Measurements from ENCODE around the gene ACTN1.

Gene ACTN1

DNA sequence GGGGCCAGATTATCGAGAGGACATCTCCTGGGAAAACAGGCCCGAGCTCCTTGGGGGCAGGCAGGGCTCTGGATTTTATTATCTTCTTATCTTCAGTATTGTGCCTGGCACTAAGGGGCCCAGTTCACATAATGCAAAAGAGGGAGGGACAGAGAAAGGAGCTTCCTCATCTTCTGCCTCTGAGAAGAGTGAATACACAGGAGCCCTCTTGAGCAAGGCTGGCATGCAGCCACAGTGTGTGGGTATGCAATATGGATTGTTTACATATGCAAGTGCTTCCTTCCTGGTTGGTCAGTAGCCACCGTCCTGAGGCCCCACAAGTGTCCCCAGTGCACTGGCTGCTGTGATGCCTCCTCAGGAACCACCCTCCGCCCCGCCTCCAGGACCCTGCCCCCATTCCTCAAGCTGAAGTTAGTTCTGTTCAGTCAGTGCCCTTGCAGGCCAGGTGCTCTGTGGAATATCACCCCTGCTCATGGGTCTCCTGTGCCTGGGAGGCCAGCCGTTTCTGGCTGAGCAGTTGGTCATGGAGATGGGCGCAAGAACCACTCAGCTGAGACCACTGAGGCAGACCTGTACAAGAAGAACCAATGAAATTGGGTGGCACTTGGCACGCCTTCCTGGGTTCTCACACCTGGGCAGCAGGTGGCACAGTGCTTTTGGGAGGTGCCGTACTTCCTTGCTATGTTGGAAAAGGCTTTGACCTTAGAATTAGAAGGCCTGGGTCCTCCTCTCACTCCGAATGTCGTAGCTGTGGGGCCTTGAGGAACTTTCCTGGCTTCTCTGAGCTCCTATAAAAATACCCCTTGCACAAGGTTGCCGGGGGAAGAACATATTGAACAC is 35.1 kb upstream of the ACTN1 start:
- peak; percentile 77 for DNase-seq
- H3K4me1 ChIP-seq = peaks cover 13% of the 10 kb centered on the region
- TF ChIP-seq, protein P1, sequence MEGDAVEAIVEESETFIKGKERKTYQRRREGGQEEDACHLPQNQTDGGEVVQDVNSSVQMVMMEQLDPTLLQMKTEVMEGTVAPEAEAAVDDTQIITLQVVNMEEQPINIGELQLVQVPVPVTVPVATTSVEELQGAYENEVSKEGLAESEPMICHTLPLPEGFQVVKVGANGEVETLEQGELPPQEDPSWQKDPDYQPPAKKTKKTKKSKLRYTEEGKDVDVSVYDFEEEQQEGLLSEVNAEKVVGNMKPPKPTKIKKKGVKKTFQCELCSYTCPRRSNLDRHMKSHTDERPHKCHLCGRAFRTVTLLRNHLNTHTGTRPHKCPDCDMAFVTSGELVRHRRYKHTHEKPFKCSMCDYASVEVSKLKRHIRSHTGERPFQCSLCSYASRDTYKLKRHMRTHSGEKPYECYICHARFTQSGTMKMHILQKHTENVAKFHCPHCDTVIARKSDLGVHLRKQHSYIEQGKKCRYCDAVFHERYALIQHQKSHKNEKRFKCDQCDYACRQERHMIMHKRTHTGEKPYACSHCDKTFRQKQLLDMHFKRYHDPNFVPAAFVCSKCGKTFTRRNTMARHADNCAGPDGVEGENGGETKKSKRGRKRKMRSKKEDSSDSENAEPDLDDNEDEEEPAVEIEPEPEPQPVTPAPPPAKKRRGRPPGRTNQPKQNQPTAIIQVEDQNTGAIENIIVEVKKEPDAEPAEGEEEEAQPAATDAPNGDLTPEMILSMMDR (IDR thresholded peaks at IDR 0.05; ENCODE audit: low read depth, low read length) = no peak

DNA sequence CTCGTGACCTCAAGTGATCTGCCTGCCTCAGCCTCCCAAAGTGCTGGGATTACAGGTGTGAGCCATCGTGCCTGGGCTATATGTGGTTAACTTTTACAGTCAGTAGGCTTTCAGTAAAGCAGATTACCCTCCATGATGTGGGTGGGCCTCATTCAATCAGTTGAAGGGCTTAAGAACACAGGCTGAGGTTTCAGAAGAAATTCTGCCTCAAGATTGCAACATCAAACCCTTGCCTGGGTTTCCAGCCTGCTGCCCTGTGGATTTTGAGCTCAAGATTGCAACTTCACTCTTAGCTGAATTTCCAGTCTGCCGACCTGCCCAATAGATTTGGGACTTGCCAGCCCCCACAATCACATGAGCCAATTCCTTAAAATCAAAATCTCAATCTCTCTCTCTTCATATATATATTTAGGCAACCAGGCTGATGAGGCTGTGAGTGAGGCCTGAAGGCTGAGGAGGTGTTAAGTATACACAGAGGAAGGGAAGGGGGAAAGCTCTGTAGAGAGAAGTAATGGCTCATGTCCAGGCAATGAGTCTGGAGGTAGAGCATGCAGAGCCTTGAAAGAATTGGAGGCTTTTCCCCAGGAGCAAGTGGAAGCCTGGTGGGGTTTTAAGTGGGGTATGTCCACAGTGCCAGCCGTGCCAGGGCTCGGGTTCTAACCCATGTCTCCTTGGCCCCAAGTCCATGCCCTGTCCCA is 33.3 kb upstream of the ACTN1 start:
- TF ChIP-seq, protein P1 (IDR thresholded peaks at IDR 0.05; ENCODE audit: low read depth, low read length) = no peak
- DNase-seq = no peak
- Histone ChIP-seq H3K36me3 (no peaks in the 10 kb centered on the region), H3K4me3 (ENCODE audit: low read depth, low read length) (no peak overlapping the region), H3K4me1 (peaks cover 17% of the 10 kb centered on the region), H3K27me3 (no peaks in the 10 kb centered on the region), H3K9me3 (no peaks in the 10 kb centered on the region)

More for the DNA sequence above, 35.1 kb upstream of the ACTN1 start:
- no peak overlapping the region for H3K4me3 ChIP-seq (ENCODE audit: low read depth, low read length)
- H3K27me3 ChIP-seq = no peaks in the 10 kb centered on the region
- no peaks in the 10 kb centered on the region for H3K36me3 ChIP-seq
- H3K9me3 ChIP-seq = no peaks in the 10 kb centered on the region

DNA sequence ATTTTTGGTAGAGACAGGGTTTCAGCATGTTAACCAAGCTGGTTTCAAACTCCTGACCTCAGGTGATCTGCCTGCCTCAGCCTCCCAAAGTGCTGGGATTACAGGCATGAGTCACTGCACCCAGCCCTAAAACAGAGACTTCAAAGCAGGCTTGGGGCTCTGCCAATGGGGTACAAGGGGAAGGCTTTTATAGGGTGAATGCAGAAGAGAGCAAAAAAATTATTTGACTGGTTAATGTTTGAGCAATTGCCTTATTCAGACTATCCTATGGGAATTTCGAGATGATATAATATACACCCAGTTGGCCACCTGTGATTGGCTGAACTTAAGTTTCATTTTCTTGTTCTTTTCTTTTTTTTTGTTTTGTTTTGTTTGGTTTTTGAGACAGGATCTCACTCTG is 31.5 kb upstream of the ACTN1 start:
- Histone ChIP-seq H3K36me3 (no peaks in the 10 kb centered on the region), H3K9me3 (no peaks in the 10 kb centered on the region), H3K4me1 (peaks cover 20% of the 10 kb centered on the region), H3K4me3 (ENCODE audit: low read depth, low read length) (no peak overlapping the region), H3K27me3 (no peaks in the 10 kb centered on the region)
- DNase-seq = no peak
- TF ChIP-seq, protein P1 (IDR thresholded peaks at IDR 0.05; ENCODE audit: low read depth, low read length) = no peak

DNA sequence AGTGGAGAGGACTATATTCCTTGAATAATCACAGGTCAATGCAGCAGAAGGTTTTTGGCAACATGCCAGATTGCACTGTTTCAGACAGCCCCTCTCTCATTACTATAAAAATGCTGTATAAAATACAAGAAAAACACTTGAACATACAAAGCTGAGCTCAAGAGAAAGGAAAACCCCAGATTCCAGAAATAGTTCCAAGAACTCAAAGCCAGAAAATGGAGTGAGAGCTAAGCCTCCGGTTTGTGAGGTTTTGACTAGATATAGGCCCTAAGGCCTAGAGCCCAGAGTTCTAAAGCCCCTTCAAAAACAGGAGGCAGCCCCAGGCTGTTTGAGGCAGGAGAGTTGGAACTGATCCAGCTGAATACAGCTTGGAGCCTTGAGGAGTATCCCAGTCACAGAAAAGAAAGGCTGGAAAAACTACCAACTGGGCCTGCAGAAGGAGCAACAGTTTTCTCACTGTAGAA is 29.4 kb upstream of the ACTN1 start:
- Histone ChIP-seq H3K27me3 (no peaks in the 10 kb centered on the region), H3K36me3 (no peaks in the 10 kb centered on the region), H3K9me3 (no peaks in the 10 kb centered on the region), H3K4me3 (ENCODE audit: low read depth, low read length) (no peak overlapping the region), H3K4me1 (peaks cover 17% of the 10 kb centered on the region)
- TF ChIP-seq, protein P1 (IDR thresholded peaks at IDR 0.05; ENCODE audit: low read depth, low read length) = no peak
- peak; percentile 28 for DNase-seq

DNA sequence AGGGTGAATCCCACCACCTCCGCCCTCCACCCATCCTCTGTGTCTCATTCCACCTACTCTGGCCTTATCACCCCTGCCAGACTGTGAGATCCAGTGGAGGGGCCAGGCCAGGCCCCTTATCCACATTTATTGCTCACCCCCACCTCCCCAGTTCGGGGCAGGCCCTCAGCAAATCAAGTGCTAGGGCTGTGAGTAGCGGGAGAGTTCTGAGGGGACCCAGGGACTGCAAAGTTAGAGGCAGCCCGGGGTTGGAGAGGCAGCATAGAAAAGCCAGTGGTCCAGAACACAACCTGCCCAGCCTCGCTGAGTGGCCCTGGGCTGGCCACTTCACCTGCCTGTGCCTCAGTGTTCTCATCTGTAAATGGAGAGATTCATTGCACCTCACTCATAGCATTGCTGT is 27.2 kb upstream of the ACTN1 start:
- H3K4me3 ChIP-seq (ENCODE audit: low read depth, low read length) = no peak overlapping the region
- H3K4me1 ChIP-seq = peaks cover 15% of the 10 kb centered on the region
- TF ChIP-seq, protein P1 (IDR thresholded peaks at IDR 0.05; ENCODE audit: low read depth, low read length) = no peak
- H3K9me3 ChIP-seq = no peaks in the 10 kb centered on the region
- no peak for DNase-seq
- no peaks in the 10 kb centered on the region for H3K27me3 ChIP-seq
- no peaks in the 10 kb centered on the region for H3K36me3 ChIP-seq

Data from BE2C (cell line).